H54 (cell line): ENCODE results near the gene EP400.
"Not testable (repeated sequence)": the region's sequence is repeated elsewhere in the genome, so short reads cannot be mapped to it uniquely, and the experiment has no call there.

Experiments used
- DNase-seq: peaks from one replicate; pipeline ENCODE4 v3.0.0; 2011; ENCODE audit warnings: low spot score, mixed read lengths; ENCODE audit not compliant: insufficient read length
- FAIRE-seq: peaks from 3 replicates; lab custom pipeline; 2011; peaks lifted over from hg19 to GRCh38; lab: Jason Lieb, UNC
- POLR2A ChIP-seq: IDR thresholded peaks from 2 replicates; pipeline ENCODE4 v1.6.1; 2011; ENCODE audit warnings: low read depth, mild to moderate bottlenecking, low read length

The EP400 gene

DNA sequence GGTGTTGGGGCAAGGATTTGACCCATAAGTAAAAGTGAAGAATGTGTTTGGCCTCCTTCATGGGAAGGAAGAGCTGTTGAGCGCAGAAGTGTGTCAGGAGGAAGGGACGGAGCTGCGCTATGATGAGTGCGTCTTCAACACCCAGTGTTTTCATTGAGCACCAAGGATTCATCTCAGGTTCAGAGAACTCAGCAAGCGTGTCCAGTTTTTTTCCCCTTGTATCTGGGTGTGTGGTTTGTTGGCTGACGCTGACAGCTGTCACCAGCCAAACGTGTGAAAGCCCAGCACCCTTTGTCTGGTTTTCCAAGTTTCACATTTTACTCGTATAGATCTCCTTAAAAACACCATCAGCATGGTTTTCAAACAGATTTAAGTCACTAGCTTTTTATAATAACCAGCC lies 12.3 kb downstream of the EP400 start:
- no peak for FAIRE-seq
- no peak for DNase-seq
- no peak for TF ChIP-seq POLR2A

DNA sequence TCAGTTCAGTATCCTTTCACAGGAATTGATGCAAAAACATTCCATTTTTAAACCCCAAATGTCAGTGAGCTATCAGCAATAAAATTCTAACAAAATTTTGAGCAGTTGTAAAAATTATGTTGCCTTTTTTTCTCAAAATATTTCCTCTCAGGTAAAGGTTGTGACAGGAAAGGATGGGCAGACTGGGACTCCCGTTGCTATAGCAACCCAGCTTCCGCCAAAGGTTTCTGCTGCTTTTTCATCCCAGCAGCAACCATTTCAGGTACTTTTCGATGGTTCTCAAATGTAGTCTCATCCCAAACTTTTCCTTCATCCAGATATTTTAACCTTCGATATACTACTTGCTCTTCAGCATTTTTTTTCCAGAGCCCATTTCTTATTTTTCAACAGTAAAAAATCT lies 13.6 kb downstream of the EP400 start:
- DNase-seq (no peak), FAIRE-seq (no peak)
- TF ChIP-seq POLR2A, result no peak

- FAIRE-seq (no peak), DNase-seq (no peak)
- TF ChIP-seq POLR2A, result no peak
These were observed 15.3 kb downstream of the EP400 start for GRCh38 chr12:131965073-131965472.

DNA sequence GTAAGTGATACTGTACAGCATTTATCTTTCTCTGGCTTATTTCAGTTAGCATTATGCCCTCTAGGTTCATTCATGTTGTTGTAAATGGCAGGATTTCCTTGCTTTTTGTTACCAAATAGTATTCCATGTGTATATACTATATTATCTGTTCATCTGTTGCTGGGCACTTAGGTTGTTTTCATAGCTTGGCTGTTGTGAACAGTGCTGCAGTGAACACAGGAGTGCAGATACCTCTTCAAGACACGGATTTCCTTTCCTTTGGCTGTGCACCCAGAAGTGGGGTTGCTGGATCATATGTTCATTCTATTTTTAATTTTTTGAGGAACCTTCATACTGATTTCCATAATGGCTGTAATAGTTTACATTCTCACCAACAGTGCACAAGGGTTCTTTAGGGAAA lies 21.5 kb downstream of the EP400 start:
- no peak for DNase-seq
- FAIRE-seq, result no peak
- TF ChIP-seq POLR2A, result no peak

GRCh38 chr12:131975228-131975627 lies 25.5 kb downstream of the EP400 start:
- FAIRE-seq, result no peak

DNA sequence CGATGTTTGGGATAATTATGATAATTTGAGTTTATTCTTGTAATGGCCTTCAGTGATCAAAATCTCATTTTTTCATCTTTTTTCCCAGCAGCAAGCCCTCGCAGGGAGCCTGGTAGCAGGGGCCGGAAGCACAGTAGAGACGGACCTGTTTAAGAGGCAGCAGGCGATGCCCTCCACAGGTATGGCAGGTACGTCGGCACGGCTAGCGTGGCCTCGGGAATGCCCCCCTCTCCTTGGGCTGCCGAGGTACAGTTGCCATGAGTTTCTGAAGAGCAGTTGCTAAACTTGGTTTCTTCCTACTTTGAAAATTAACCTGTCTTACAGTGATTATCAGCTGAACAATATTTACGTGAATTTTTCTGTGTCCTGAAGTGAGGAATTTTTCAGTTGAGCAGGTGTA lies 29.9 kb downstream of the EP400 start:
- FAIRE-seq (no peak), DNase-seq (no peak)
- TF ChIP-seq POLR2A, result no peak

More at GRCh38 chr12:131975228-131975627, 25.5 kb downstream of the EP400 start:
- TF ChIP-seq POLR2A, result no peak
- DNase-seq, result no peak

DNA sequence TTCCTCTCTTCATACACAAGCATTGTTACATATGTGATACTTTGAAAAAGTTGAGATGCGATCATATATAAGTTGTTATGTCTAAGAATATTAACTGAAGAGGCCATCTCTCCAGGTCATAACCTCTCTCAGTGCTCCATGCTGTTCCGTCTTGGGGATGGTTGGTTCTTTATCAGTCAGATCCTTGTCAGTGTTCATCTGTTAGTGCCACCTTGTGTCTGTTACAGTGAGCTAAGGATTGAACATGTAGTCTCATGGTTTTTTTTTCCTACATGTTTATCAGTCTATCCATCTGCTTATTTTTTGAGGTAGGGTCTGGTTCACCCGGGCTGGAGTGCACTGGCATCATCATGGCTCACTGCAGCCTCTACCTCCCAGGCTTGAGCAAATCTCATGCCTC lies 30.5 kb downstream of the EP400 start:
- no peak for FAIRE-seq
- no peak for DNase-seq
- TF ChIP-seq POLR2A, result no peak

- DNase-seq (no peak), FAIRE-seq (no peak)
- no peak for TF ChIP-seq POLR2A
These were observed 31.6 kb downstream of the EP400 start for GRCh38 chr12:131981388-131981787.

- DNase-seq (no peak), FAIRE-seq (no peak)
- no peak for TF ChIP-seq POLR2A
These were observed 32.3 kb downstream of the EP400 start for GRCh38 chr12:131982041-131982440.

DNA sequence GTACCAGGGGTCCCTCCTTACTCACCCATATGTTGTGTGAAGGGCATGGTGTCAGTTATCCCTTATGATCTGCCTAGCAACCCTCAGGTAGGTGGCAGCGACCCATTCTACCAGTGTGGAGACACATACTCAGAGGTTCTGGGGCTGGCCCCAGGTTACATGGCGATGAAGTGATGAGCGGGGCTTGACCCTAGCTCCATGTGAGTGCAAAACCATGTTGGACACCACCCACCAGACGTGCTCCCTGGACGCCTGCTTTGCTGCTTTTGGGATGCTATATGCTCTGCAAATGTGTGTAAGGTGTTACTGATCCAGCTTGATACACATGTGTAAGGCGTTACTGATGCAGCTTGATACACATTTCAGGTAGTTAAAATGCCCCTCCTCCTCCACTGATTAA lies 33.3 kb downstream of the EP400 start:
- no peak for FAIRE-seq
- TF ChIP-seq POLR2A, result no peak
- DNase-seq, result no peak

DNA sequence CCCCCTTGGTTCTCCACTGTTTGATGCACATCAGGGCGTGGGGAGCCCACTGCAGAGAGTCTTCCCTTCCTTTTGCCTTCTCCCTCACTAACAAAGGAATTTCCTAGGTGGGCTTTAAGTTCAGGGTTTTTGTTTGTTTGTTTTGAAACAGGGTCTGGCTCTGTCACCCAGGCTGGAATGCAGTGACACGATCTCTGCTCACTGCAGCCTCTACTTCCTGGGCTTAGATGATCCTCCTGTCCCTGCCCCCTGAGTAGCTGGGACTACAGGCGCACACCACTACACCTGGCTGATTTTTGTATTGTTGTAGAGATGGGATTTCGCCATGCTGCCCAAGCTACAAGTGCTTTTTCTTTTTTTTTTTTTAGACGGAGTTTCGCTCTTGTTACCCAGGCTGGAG lies 33.8 kb downstream of the EP400 start:
- TF ChIP-seq POLR2A, result no peak
- no peak for DNase-seq
- FAIRE-seq, result no peak

DNA sequence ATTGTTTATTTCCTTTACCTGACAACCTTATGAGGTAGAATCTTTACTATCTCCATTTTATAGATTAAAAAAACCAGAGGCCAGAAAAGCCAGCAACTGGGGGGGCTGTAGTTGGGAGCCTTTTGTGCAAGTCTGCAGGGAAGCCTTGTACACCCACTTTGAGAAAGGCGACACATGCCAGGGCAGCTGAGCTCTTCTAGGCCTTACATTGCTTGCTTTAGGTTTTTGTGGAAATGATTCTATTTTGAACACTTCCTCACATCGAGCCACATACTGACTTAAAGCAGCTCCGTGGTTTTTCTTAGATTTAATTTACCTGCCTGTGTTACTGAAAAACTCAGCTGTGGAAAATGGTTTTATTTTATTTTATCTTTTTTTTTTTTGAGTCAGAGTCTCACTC lies 34.6 kb downstream of the EP400 start:
- FAIRE-seq (no peak), DNase-seq (no peak)
- TF ChIP-seq POLR2A, result no peak

DNA sequence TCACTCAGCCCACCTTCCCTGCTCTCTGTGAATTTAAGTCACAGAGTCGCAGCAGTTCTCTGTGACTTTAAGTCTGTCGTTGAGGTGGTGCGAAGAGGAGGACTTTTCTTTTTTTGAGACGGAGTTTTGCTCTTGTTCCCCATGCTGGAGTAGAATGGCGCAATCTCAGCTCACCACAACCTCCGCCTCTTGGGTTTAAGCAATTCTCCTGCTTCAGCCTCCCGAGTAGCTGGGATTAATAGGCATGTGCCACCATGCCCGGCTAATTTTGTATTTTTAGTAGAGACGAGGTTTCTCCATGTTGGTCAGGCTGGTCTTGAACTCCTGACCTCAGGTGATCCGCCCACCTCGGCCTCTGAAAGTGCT lies 35.8 kb downstream of the EP400 start:
- FAIRE-seq, DNase-seq: not testable (repeated sequence)

DNA sequence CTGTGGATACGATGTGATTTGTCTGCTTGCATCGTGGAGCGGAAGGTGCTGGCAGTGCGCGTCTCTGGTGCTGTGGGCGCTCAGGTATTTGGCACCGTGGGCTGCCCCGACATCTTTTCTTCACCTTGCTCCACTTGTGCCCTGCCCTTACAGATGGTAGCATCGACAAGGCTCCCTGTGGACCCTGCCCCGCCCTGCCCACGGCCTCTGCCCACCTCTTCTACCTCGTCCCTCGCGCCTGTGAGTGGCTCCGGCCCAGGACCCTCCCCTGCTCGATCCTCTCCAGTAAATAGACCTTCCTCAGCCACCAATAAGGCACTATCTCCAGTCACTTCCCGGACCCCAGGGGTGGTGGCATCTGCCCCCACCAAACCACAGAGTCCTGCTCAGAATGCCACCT lies 36.6 kb downstream of the EP400 start:
- FAIRE-seq (no peak), DNase-seq (no peak)
- no peak for TF ChIP-seq POLR2A

DNA sequence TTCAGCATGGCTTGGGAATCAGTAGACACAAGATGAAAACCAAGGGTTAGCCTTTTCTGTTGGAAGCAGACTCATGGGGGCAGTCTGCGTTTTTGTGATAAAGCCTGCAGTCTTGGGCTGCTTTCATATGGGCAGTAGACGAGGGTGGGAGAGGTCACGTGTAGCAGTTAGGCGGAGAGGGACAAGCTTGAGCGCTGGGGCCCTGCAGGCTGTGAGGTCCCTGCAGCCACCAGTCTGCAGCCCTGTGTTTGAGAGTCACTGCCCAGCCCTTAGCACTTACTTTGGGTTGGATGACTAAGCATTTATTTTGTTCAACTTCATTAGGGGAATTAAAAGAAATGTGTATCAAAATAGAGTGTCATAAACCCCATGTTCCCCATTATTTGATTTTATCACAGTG lies 37.2 kb downstream of the EP400 start:
- no peak for FAIRE-seq

DNA sequence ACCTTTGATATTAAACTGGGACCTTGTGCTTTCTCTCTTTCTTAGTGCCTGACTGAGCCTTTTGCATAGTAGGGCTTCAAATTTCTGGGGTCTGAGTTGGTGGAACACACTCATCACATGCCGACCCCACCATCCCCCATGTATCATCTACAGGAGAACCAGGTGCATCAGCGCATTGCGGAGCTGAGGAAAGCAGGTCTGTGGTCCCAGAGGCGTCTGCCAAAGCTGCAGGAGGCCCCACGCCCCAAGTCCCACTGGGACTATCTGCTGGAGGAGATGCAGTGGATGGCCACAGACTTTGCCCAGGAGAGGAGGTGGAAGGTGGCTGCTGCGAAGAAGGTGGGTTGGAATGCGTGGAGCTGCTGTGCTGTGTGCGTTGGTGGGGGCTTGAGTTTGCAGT lies 37.8 kb downstream of the EP400 start:
- TF ChIP-seq POLR2A, result no peak
- DNase-seq, result no peak
- FAIRE-seq, result no peak

More for the DNA sequence above, 37.2 kb downstream of the EP400 start:
- no peak for DNase-seq
- TF ChIP-seq POLR2A, result no peak
